Epithelial cell of prostate (primary cell): ENCODE results near the gene SEMA5A.

Experiments
- DNase-seq: peaks from one replicate; pipeline ENCODE4 v3.0.0-alpha.2; 2011; ENCODE audit warnings: low read depth, low spot score
- H3K27ac ChIP-seq: fragments of 450-650 bp; 2 replicates; pipeline ENCODE4 v1.5.1; 2017; ENCODE audit warnings: mild to moderate bottlenecking

Gene SEMA5A

GRCh38 chr5:9009931-9010651, 535.8 kb downstream of the SEMA5A start:
- DNase-seq: no peak

DNA sequence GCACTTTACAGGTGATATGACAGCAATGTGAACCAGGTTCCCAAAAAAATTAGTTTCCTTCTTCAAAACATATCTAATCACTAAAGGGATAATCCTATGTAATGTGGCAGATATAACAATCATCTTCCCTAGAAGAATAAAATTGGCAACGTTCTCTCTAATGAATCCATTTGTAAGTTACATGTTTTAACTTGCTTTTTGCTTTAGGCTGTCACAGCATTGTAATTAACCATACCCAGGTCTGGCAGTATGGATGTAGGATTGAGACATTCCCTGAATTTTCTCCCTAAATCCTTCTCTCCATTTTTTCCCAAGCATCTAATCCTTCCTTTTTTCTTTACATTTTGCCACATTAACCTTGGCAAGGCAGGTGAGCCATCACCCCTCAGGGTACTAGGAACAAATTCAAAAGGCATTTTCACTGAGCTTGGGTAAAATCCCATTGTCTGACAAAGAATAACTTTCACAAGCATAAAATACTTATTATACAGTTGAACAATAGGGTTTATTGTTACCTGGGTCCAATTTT, 548.3 kb downstream of the SEMA5A start:
- DNase-seq: no peak
- H3K27ac ChIP-seq: no peak overlapping the region

More at GRCh38 chr5:9009931-9010651, 535.8 kb downstream of the SEMA5A start:
- H3K27ac ChIP-seq: peak overlapping the region; percentile 29

DNA sequence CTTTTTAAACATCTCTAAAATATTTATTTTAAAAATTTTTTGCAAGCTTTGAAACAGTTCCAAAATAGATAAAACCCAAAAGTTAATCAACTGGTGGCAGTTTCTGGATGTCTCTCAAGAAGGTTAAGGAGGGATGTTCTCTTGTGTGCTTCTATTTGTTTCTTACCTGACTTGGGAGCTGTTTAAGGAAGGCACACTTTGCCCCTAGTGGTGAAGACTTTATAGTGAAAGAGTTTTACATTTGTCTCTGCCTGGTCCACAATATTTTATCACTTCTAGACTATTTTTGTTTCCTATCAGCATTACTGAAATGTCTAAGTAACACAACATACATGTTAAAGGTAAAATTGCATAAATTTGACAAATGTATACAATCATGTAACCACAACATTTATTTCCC, 552.8 kb downstream of the SEMA5A start:
- no peak for DNase-seq
- no peak overlapping the region for H3K27ac ChIP-seq
